Activated T-cell treated with anti-CD3 and anti-CD28 coated beads, Interleukin-2, amount 50 U/mL, for 72 hours (primary cell): ENCODE data around the gene TBC1D24. TPM values are rescaled to one million over a fixed set of nuclear protein-coding genes. Genes with fewer than 3 reads are reported as not detected.

Experiments used
- ATAC-seq, 2 donors: fragments of 150-1000 bp; cut with Tn5 transposase; replicated peaks in 1 of 2; 2 replicates each; pipeline ENCODE4 v1.10.0; 2021; ENCODE audit warnings: moderate library complexity in 2 of 2, mild to moderate bottlenecking in 1 of 2
- DNase-seq, 2 donors: peaks; one replicate each; pipeline ENCODE4 v3.0.0; 2021 to 2022; ENCODE audit warnings: mixed read lengths in 1 of 2
- H3K27ac Mint-ChIP-seq: one replicate; pipeline ENCODE4 v1.8.0; 2022; ENCODE audit warnings: mild to moderate bottlenecking, moderate library complexity, mixed read lengths
- H3K27me3 Mint-ChIP-seq: one replicate; pipeline ENCODE4 v1.8.0; 2022; ENCODE audit warnings: low read depth, mixed read lengths
- H3K36me3 Mint-ChIP-seq, 2 donors: one replicate each; pipeline ENCODE4 v1.8.0; 2022; ENCODE audit warnings: mixed read lengths in 2 of 2, mild to moderate bottlenecking in 1 of 2; ENCODE audit not compliant: insufficient read depth in 2 of 2
- H3K4me1 Mint-ChIP-seq: one replicate; pipeline ENCODE4 v1.8.0; 2022; ENCODE audit warnings: low read depth, mixed read lengths
- H3K4me3 Mint-ChIP-seq, 2 donors: one replicate each; pipeline ENCODE4 v1.8.0; 2022; ENCODE audit warnings: mild to moderate bottlenecking in 2 of 2, mixed read lengths in 2 of 2, moderate library complexity in 2 of 2
- H3K9me3 Mint-ChIP-seq, 2 donors: one replicate each; pipeline ENCODE4 v1.8.0; 2022; ENCODE audit warnings: mixed read lengths in 2 of 2
- total RNA-seq, 2 donors: library from RNA; stranded (reverse); gene quantifications; one replicate each; pipeline ENCODE4 v1.2.3, GENCODE V29; 2022

The TBC1D24 gene
- total RNA-seq, 2 donors from 2014 or later, result 13.6 to 20.4 TPM

GRCh38 chr16:2508722-2509400 lies 33.9 kb downstream of the TBC1D24 start:
- Mint-ChIP-seq H3K4me3 (no peak overlapping the region), H3K27ac (no peak overlapping the region), H3K9me3 (no peaks in the 10 kb centered on the region), H3K27me3 (no peaks in the 10 kb centered on the region), H3K36me3 (no peaks in the 10 kb centered on the region), H3K4me1 (peaks cover 26% of the 10 kb centered on the region)
- DNase-seq (no peak), ATAC-seq (no peak)

GRCh38 chr16:2511128-2511800 lies 36.3 kb downstream of the TBC1D24 start:
- Mint-ChIP-seq H3K27ac (no peak overlapping the region), H3K4me1 (peaks cover 43% of the 10 kb centered on the region), H3K27me3 (no peaks in the 10 kb centered on the region), H3K36me3 (peaks cover 0 to 3% of the 10 kb centered on the region in 2 donors), H3K4me3 (no peak overlapping the region), H3K9me3 (no peaks in the 10 kb centered on the region)
- ATAC-seq (no peak), DNase-seq (no peak)

- peak overlapping the region; percentile 92 for H3K27ac Mint-ChIP-seq
- DNase-seq (no peak), ATAC-seq (no peak)
- no peaks in the 10 kb centered on the region for H3K9me3 Mint-ChIP-seq
- H3K4me1 Mint-ChIP-seq, result peaks cover 52% of the 10 kb centered on the region
- H3K36me3 Mint-ChIP-seq, result peaks cover 0 to 5% of the 10 kb centered on the region in 2 donors
- peak overlapping the region; percentile 90 to 91 for H3K4me3 Mint-ChIP-seq
- H3K27me3 Mint-ChIP-seq, result no peaks in the 10 kb centered on the region
Observed at GRCh38 chr16:2511996-2512734, 37.2 kb downstream of the TBC1D24 start.

- Mint-ChIP-seq H3K4me3 (peak overlapping the region; percentile 90 to 91), H3K27me3 (no peaks in the 10 kb centered on the region), H3K9me3 (no peaks in the 10 kb centered on the region), H3K27ac (peak overlapping the region; percentile 92), H3K36me3 (peaks cover 0 to 5% of the 10 kb centered on the region in 2 donors), H3K4me1 (peaks cover 59% of the 10 kb centered on the region)
- peak; percentile 0 to 4 for ATAC-seq
- DNase-seq, result peak; percentile 35 to 49
Observed at GRCh38 chr16:2512735-2513404, 37.9 kb downstream of the TBC1D24 start.

- Mint-ChIP-seq H3K27me3 (no peaks in the 10 kb centered on the region), H3K36me3 (peaks cover 0 to 5% of the 10 kb centered on the region in 2 donors), H3K9me3 (no peaks in the 10 kb centered on the region), H3K4me1 (peaks cover 63% of the 10 kb centered on the region), H3K4me3 (peak within 1 kb of the TSS; percentile 90 to 92), H3K27ac (peak within 1 kb of the TSS; percentile 92)
- DNase-seq (peak; percentile 92 to 95), ATAC-seq (peak; percentile 87 to 89)
Observed at GRCh38 chr16:2513405-2514332, 38.7 kb downstream of the TBC1D24 start, which contains the start of gene ATP6V0C. Gene ATP6V0C, plus strand, starts transcription at chr16:2513952. Its CDS starts 152 bp downstream, at chr16:2514104.

- Mint-ChIP-seq H3K4me3 (peak overlapping the region; percentile 88 to 92), H3K27me3 (no peaks in the 10 kb centered on the region), H3K4me1 (peaks cover 71% of the 10 kb centered on the region), H3K36me3 (peaks cover 0 to 5% of the 10 kb centered on the region in 2 donors), H3K27ac (peak overlapping the region; percentile 35), H3K9me3 (no peaks in the 10 kb centered on the region)
- peak; percentile 52 to 55 for DNase-seq
- peak; percentile 3 to 21 for ATAC-seq
Observed at GRCh38 chr16:2514333-2515179, 39.6 kb downstream of the TBC1D24 start.

- Mint-ChIP-seq H3K9me3 (no peaks in the 10 kb centered on the region), H3K27me3 (no peaks in the 10 kb centered on the region), H3K36me3 (peaks cover 0 to 8% of the 10 kb centered on the region in 2 donors), H3K4me3 (peak overlapping the region; percentile 88 to 92), H3K4me1 (peaks cover 69% of the 10 kb centered on the region), H3K27ac (peak overlapping the region; percentile 35)
- ATAC-seq, result no peak
- no peak for DNase-seq
Observed at GRCh38 chr16:2515180-2515851, 40.4 kb downstream of the TBC1D24 start.

- Mint-ChIP-seq H3K4me1 (peaks cover 78% of the 10 kb centered on the region), H3K36me3 (peaks cover 2 to 8% of the 10 kb centered on the region in 2 donors), H3K27me3 (no peaks in the 10 kb centered on the region), H3K4me3 (peak overlapping the region; percentile 88 to 92), H3K9me3 (no peaks in the 10 kb centered on the region), H3K27ac (peak overlapping the region; percentile 35)
- DNase-seq (no peak), ATAC-seq (no peak)
Observed at GRCh38 chr16:2516391-2517240, 41.7 kb downstream of the TBC1D24 start.

- DNase-seq (no peak), ATAC-seq (no peak)
- H3K27me3 Mint-ChIP-seq, result no peaks in the 10 kb centered on the region
- no peak overlapping the region for H3K4me3 Mint-ChIP-seq
- peaks cover 67% of the 10 kb centered on the region for H3K4me1 Mint-ChIP-seq
- no peaks in the 10 kb centered on the region for H3K9me3 Mint-ChIP-seq
- H3K27ac Mint-ChIP-seq, result no peak overlapping the region
- peaks cover 2 to 8% of the 10 kb centered on the region in 2 donors for H3K36me3 Mint-ChIP-seq
Observed at GRCh38 chr16:2517954-2518605, 43.2 kb downstream of the TBC1D24 start.
